ENCODE data around the gene A2M. TPM values are rescaled to one million over a fixed set of nuclear protein-coding genes. Genes with fewer than 3 reads are reported as not detected.

Gene A2M
- total RNA-seq, 4 donors from 2014 or later: 66.2 to 136 (median 96.5) TPM

DNA sequence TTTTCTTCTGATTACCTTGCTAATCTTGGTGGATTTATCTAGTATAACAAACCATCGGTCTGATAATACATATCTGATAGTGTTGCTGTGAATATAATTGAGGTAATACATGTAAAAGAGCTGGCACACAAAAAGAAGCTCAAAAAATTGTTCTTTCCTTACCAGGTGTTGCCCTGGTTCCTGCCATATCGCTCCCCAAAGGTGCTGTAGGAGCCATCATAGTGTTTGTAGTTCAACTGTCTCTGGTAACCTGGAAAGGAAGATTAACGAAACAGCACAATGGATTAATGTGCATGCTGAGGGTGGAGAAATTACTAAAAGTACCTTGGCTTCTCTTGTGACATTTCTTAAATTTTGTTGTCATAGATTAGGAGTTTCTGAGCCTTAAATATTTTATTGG, 36.6 kb downstream of the A2M start:
- TF ChIP-seq POLR2A (IDR thresholded peaks at IDR 0.05): no peak
- TF ChIP-seq, protein P1, sequence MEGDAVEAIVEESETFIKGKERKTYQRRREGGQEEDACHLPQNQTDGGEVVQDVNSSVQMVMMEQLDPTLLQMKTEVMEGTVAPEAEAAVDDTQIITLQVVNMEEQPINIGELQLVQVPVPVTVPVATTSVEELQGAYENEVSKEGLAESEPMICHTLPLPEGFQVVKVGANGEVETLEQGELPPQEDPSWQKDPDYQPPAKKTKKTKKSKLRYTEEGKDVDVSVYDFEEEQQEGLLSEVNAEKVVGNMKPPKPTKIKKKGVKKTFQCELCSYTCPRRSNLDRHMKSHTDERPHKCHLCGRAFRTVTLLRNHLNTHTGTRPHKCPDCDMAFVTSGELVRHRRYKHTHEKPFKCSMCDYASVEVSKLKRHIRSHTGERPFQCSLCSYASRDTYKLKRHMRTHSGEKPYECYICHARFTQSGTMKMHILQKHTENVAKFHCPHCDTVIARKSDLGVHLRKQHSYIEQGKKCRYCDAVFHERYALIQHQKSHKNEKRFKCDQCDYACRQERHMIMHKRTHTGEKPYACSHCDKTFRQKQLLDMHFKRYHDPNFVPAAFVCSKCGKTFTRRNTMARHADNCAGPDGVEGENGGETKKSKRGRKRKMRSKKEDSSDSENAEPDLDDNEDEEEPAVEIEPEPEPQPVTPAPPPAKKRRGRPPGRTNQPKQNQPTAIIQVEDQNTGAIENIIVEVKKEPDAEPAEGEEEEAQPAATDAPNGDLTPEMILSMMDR (IDR thresholded peaks at IDR 0.05): no peak
- TF ChIP-seq POLR2AphosphoS5 (IDR thresholded peaks at IDR 0.05): no peak
- no peak for TF ChIP-seq EP300 (IDR thresholded peaks at IDR 0.05; ENCODE audit: low read depth)
- H3K4me1 ChIP-seq: no peaks in the 10 kb centered on the region
- no peak overlapping the region for H3K4me3 ChIP-seq
- no peaks in the 10 kb centered on the region for H3K27me3 ChIP-seq
- DNase-seq: no peak
- intact Hi-C loops (cut with DNase I; ENCODE audit: low total_unique reads): loop anchor here (5.0 kb wide), 1 partner anchor 1083 kb away; no protein-coding TSS in a partner anchor
- H3K9me3 ChIP-seq: peaks cover 0 to 7% of the 10 kb centered on the region in 2 donors
- peaks cover 0 to 28% (median 10%) of the 10 kb centered on the region in 4 donors for H3K36me3 ChIP-seq
- in situ Hi-C loops (cut with MboI; ENCODE audit: low pct_ligation_motif_present in 1 of 4, low pct_unique_long_range_greater_than_20kb in 1 of 4, low sequenced_read_pairs in 3 of 4): no loop called here
- 79 to 90% methylated on average over 2 to 3 of the region's 3 CpGs for WGBS, 2 donors (ENCODE audit: low coverage in 1 of 2)
- no peak overlapping the region for H3K27ac ChIP-seq

DNA sequence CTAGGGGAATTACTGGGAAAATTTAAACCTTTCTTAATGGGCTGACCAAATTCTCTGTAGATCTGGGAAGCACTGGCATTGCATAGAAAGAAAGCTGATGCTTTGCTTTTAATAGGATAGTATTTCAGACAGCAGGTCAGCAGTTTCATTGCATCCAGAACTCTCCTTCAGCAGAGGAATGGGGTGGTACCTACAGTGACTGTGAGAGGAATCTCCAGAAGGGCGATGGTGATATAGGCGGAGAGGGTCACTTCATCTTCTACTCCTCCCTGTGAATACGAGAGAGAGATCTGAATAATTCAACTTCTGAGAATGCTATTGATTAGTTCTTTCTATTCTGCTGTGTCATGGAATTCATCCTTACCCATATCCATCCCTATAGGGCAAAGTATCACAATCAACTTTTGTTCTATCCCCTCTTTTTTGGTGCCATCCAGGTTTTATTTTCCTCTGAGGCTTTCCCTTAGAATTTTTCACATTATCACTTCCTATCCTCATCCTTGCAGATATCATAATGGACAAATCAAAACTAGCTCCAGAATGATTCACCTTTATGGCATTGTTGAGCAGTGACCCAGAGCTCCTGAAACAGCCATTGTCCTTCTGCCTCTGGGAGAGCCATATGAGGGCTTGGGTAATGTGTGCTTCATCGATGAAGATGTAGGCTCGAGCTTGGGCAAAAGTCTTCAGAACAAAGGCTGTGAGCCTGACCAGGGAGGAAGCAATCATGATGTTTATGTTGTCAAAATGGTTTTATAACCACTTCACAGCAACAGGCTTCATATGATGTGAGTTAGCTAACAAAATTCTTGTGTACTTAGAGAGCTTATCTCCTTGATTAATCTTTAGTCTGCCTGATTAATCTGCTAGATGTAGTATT, 38.3 kb downstream of the A2M start:
- in situ Hi-C loops (cut with MboI; ENCODE audit: low pct_ligation_motif_present in 1 of 4, low pct_unique_long_range_greater_than_20kb in 1 of 4, low sequenced_read_pairs in 3 of 4): no loop called here
- no peak overlapping the region for H3K27ac ChIP-seq
- intact Hi-C loops (cut with DNase I; ENCODE audit: low total_unique reads): loop anchor here (5.0 kb wide), 1 partner anchor 1085 kb away; no protein-coding TSS in a partner anchor
- peaks cover 0 to 19% (median 10%) of the 10 kb centered on the region in 4 donors for H3K36me3 ChIP-seq
- TF ChIP-seq EP300 (IDR thresholded peaks at IDR 0.05; ENCODE audit: low read depth) (no peak), POLR2AphosphoS5 (IDR thresholded peaks at IDR 0.05) (no peak), POLR2A (IDR thresholded peaks at IDR 0.05) (no peak)
- TF ChIP-seq, protein P1 (IDR thresholded peaks at IDR 0.05): no peak
- no peaks in the 10 kb centered on the region for H3K9me3 ChIP-seq
- H3K27me3 ChIP-seq: no peaks in the 10 kb centered on the region
- no peak overlapping the region for H3K4me3 ChIP-seq
- no peak for DNase-seq
- 70 to 82% methylated on average over 3 to 5 of the region's 5 CpGs for WGBS, 2 donors (ENCODE audit: low coverage in 1 of 2)
- H3K4me1 ChIP-seq: no peaks in the 10 kb centered on the region

DNA sequence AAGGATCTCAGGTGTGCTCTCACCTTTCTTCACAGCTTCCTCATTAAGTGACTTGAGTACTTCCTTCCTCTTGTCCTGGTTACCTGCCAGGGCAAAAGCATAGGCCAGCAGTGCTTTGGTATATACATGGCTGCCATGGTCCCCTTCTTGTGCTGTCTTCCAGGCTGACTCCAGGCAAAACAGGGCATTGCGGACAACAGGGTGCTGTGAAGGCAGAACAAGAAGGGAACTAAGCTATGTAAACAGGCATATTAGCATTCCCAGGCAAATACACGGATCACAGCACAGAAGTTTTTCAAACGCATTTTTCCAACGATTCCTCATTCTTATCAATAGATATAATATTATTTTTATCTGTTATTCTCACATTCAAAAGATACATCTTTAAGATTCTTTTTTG, 39.0 kb downstream of the A2M start:
- WGBS, 2 donors (ENCODE audit: low coverage in 1 of 2): 63 to 74% methylated on average over 4 of the region's 4 CpGs
- no peaks in the 10 kb centered on the region for H3K4me1 ChIP-seq
- no peaks in the 10 kb centered on the region for H3K27me3 ChIP-seq
- TF ChIP-seq POLR2A (IDR thresholded peaks at IDR 0.05): no peak
- TF ChIP-seq POLR2AphosphoS5 (IDR thresholded peaks at IDR 0.05): no peak
- TF ChIP-seq EP300 (IDR thresholded peaks at IDR 0.05; ENCODE audit: low read depth): no peak
- TF ChIP-seq, protein P1 (IDR thresholded peaks at IDR 0.05): no peak
- in situ Hi-C loops (cut with MboI; ENCODE audit: low pct_ligation_motif_present in 1 of 4, low pct_unique_long_range_greater_than_20kb in 1 of 4, low sequenced_read_pairs in 3 of 4) (no loop called here), intact Hi-C loops (cut with DNase I; ENCODE audit: low total_unique reads) (loop anchor here (5.0 kb wide), 1 partner anchor 1086 kb away; no protein-coding TSS in a partner anchor)
- H3K4me3 ChIP-seq: no peak overlapping the region
- H3K9me3 ChIP-seq: no peaks in the 10 kb centered on the region
- peaks cover 0 to 22% (median 10%) of the 10 kb centered on the region in 4 donors for H3K36me3 ChIP-seq
- DNase-seq: no peak
- no peak overlapping the region for H3K27ac ChIP-seq

DNA sequence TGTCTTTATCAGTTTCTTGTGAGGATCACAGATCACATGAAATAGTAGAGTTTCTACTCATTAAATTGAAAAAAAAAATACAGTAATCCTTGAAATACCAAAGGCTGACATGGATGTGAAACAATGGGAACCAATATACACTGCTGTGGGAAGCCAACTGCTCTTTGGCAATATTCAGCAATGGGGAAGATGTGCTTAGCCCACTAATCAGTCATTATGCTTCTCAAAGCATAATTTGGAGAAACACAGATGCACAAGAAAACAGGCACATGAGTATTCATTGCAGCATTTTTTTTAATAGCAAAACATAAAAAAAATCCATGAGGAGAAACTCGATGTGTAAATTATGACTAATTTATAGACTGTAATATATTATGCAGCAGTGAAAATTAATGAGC, 40.6 kb downstream of the A2M start:
- Histone ChIP-seq H3K4me1 (no peaks in the 10 kb centered on the region), H3K4me3 (no peak overlapping the region), H3K9me3 (no peaks in the 10 kb centered on the region), H3K27me3 (no peaks in the 10 kb centered on the region), H3K27ac (no peak overlapping the region), H3K36me3 (peaks cover 0 to 22% (median 10%) of the 10 kb centered on the region in 4 donors)
- DNase-seq: no peak
- in situ Hi-C loops (cut with MboI; ENCODE audit: low pct_ligation_motif_present in 1 of 4, low pct_unique_long_range_greater_than_20kb in 1 of 4, low sequenced_read_pairs in 3 of 4) (no loop called here), intact Hi-C loops (cut with DNase I; ENCODE audit: low total_unique reads) (loop anchor here (5.0 kb wide), 1 partner anchor 1087 kb away; no protein-coding TSS in a partner anchor)
- WGBS, 2 donors (ENCODE audit: low coverage in 1 of 2): 64 to 88% methylated on average over 1 of the region's 1 CpG
- no peak for TF ChIP-seq EP300 (IDR thresholded peaks at IDR 0.05; ENCODE audit: low read depth)
- TF ChIP-seq POLR2A (IDR thresholded peaks at IDR 0.05): no peak
- no peak for TF ChIP-seq POLR2AphosphoS5 (IDR thresholded peaks at IDR 0.05)
- TF ChIP-seq, protein P1 (IDR thresholded peaks at IDR 0.05): no peak

Data from transverse colon (tissue), 4 donors.